HG03439 (cell line): Measurements from ENCODE around the gene TACC2.

ENCODE experiments used
- ATAC-seq: cut with Tn5 transposase; IDR thresholded peaks from one replicate; pipeline ENCODE4 v1.9.1; 2021; ENCODE audit warnings: mild to moderate bottlenecking, moderate library complexity; ENCODE audit not compliant: unreplicated experiment

Gene TACC2

GRCh38 chr10:122241836-122242235, 252.9 kb downstream of the TACC2 start:
- ATAC-seq = no peak

GRCh38 chr10:122243550-122243949, 254.6 kb downstream of the TACC2 start:
- no peak for ATAC-seq

GRCh38 chr10:122244001-122244975, 255.3 kb downstream of the TACC2 start:
- no peak for ATAC-seq

- no peak for ATAC-seq
Measured at GRCh38 chr10:122245136-122245535, 256.2 kb downstream of the TACC2 start.

GRCh38 chr10:122245897-122246296, 256.9 kb downstream of the TACC2 start:
- no peak for ATAC-seq

GRCh38 chr10:122246830-122247520, 258.0 kb downstream of the TACC2 start:
- no peak for ATAC-seq

- ATAC-seq = no peak
Measured at GRCh38 chr10:122248356-122249302, 259.7 kb downstream of the TACC2 start.

GRCh38 chr10:122249303-122249850, 260.4 kb downstream of the TACC2 start:
- ATAC-seq = no peak

- ATAC-seq = no peak
Measured at GRCh38 chr10:122249991-122250750, 261.2 kb downstream of the TACC2 start.

GRCh38 chr10:122251459-122252255, 262.7 kb downstream of the TACC2 start:
- no peak for ATAC-seq

- ATAC-seq = no peak
Measured at GRCh38 chr10:122252805-122253204, 263.8 kb downstream of the TACC2 start.

- no peak for ATAC-seq
Measured at GRCh38 chr10:122253605-122254004, 264.6 kb downstream of the TACC2 start.

GRCh38 chr10:122254831-122255230, 265.9 kb downstream of the TACC2 start:
- ATAC-seq = no peak

- ATAC-seq = no peak
Measured at GRCh38 chr10:122255509-122256301, 266.7 kb downstream of the TACC2 start.

GRCh38 chr10:122257041-122257440, 268.1 kb downstream of the TACC2 start:
- no peak for ATAC-seq

- no peak for ATAC-seq
Measured at GRCh38 chr10:122258136-122259074, 269.4 kb downstream of the TACC2 start.

- ATAC-seq = no peak
Measured at GRCh38 chr10:122259075-122259466, 270.1 kb downstream of the TACC2 start.
